ENCODE measurements around the gene PPP1R12C.

Gene PPP1R12C

DNA sequence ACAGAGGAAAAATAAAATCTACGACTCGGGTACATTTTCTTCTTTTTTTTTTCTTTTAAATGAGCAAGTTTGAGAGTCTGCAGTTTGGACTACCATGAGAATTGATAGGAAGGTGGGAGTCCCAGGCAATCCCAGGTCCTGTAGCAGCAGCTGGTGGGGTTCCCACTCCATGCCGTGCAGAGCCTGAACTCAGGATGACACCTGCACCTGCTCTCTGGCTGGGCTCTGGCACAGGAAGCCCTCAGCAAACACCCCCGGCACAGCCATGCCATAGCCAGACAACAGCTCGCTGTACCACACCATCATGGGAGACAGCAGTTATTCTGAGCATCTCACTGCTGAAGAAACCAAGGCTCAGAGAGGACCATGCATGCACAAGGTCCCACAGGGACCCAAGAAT is 73.2 kb downstream of the PPP1R12C start:
- no peak for DNase-seq (ENCODE audit: low read depth)

DNA sequence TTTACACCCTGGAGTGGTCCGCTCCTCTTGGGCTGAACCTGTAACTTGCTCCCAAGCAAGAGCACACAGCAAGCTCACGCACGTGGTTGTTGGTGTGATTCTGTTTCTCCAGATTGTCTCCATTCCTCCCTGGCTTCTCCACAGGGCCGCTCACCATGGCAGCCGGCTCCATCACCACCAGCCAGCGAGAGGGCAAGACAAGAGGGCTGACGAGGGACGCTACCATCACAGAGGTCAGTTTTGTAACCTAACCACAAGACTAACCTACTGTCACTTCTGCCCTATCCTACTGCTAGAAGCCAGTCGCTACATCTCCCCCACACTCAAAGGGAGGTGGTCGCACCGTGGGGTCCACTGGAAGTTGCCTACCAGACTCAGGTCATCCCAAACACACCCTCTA is 74.7 kb downstream of the PPP1R12C start:
- DNase-seq (ENCODE audit: low read depth), result no peak

DNA sequence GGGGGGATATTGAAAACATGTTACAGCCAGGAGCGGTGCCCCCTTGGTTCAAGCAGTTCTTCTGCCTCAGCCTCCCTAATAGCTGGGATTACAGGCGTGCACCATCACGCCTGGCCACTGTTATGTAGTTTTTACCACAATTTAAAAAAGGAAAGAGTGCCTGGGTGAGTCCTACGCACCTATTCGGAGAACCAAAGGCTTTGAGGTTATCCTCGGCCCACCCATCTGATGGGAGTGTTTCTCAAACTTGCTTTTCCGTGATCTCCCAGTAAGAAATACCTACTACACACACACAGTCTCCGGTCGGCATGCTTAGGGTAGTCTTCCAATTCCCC is 75.1 kb downstream of the PPP1R12C start:
- no peak for DNase-seq (ENCODE audit: low read depth)

DNA sequence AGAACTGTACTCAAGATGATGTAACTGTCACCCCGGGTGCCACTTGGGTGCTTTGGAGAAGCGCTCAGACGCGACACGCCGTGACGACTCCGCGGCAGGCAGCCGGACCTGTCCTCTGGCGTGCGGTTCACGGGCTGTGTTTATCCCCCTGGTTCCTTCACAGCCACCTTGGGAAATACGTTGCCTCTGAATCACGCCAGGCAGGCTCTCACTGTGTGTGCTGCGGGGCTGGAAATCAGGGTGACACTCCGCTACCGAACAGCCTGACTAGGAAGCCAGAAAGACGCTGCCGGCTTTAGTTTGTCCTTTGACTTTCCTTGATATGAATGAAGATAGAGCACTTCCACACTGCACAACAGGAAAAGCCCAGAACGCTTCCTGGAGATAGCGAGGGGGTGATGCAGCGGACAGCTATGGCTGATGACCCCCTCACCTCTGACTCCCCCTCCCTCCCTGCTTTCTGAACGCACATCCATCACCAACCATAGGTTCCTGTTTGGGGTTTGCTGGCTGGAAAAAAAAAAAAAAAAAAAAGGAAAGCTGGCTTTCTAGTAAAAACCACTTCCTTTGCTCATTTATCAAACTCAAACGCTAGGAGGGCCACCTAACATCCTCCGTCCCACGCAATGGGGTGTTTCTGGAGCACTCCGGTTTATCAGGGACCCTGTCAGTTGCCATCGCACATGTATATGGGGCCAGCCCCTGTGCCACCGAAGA is 75.7 kb downstream of the PPP1R12C start:
- no peak for DNase-seq (ENCODE audit: low read depth)

DNA sequence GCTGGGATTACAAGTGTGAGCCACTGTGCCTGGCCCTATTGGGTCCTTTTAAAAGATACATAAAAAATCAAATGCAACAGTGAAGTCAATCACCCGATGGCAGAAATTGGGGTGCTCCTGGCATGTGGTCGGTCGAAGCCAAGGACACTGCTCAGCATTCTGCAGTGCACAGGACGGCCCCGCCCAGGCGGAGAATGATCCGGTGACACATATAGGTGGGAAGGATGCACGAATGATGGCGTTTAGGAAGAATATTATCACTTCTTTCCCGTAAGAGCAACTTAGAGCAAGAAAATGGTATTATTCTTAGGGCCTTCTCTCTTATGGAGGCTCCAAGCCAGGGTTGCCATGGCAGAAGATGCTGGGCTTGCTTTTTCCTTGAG is 76.2 kb downstream of the PPP1R12C start:
- no peak for DNase-seq (ENCODE audit: low read depth)

All from fibroblast of the conjunctiva (primary cell).